Epithelial cell of esophagus (primary cell): ENCODE results near the gene SEPHS1.

Source experiments
- DNase-seq: peaks from one replicate; pipeline ENCODE4 v3.0.0; 2010; ENCODE audit warnings: low read depth
- H3K4me3 ChIP-seq: 2 replicates; pipeline ENCODE4 v1.5.1; 2011; ENCODE audit warnings: mild to moderate bottlenecking, low read length, control low read depth
- CTCF ChIP-seq: IDR thresholded peaks from 2 replicates; pipeline ENCODE4 v1.5.1; 2011; ENCODE audit warnings: low read depth, mild to moderate bottlenecking, low read length, control low read depth, inconsistent platforms; ENCODE audit not compliant: insufficient read depth; ENCODE audit errors: missing control alignments

Gene SEPHS1

GRCh38 chr10:13329565-13329964, 18.5 kb downstream of the SEPHS1 start:
- TF ChIP-seq CTCF = no peak
- H3K4me3 ChIP-seq = no peak overlapping the region
- DNase-seq = no peak

DNA sequence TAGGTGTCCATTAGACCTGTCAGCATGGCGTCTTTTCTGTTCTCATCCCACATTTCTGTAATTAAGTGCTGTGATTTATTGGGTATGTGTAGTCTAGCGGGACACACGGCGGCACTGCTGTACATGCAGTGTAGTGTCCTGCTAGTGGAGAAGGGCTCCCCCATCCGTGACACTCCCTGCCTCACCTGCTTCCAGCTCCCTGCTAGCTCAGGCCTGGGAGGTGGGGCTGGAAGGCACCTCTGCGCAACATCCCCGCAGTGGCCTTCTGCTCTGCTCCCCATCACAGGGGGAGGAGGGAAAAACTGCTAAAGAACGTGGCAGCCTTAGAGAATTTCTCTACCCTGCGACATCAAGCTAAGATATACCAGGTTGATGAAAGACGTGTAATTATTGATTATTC, 19.5 kb downstream of the SEPHS1 start:
- DNase-seq = no peak
- no peak overlapping the region for H3K4me3 ChIP-seq
- TF ChIP-seq CTCF = no peak

- no peak overlapping the region for H3K4me3 ChIP-seq
- no peak for DNase-seq
- TF ChIP-seq CTCF = no peak
These were observed 20.0 kb downstream of the SEPHS1 start for GRCh38 chr10:13328126-13328525.

DNA sequence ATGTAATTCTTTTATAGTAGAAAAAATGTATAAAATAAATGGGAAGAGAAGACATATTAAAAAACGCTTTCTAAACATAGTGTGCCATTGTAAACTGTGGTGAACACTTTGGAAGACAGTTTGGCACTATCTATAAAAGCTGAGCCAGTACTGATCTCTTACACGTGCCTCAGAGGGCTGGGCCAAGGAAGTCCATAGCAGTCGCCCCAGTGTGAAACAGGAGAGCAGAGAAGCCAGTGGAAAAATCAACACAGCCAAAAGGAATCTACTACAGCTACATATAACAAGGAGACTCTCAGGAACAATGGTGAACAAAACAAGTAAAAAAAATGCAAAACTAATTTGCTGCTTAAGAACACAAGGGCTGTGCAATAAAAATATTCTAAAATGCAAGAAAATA, 20.6 kb downstream of the SEPHS1 start:
- no peak for DNase-seq
- no peak overlapping the region for H3K4me3 ChIP-seq
- TF ChIP-seq CTCF = no peak

- H3K4me3 ChIP-seq = no peak overlapping the region
- no peak for DNase-seq
- no peak for TF ChIP-seq CTCF
These were observed 25.4 kb downstream of the SEPHS1 start for GRCh38 chr10:13322615-13323148.

- no peak for TF ChIP-seq CTCF
- DNase-seq = no peak
- no peak overlapping the region for H3K4me3 ChIP-seq
These were observed 26.5 kb downstream of the SEPHS1 start for GRCh38 chr10:13321576-13321975.

DNA sequence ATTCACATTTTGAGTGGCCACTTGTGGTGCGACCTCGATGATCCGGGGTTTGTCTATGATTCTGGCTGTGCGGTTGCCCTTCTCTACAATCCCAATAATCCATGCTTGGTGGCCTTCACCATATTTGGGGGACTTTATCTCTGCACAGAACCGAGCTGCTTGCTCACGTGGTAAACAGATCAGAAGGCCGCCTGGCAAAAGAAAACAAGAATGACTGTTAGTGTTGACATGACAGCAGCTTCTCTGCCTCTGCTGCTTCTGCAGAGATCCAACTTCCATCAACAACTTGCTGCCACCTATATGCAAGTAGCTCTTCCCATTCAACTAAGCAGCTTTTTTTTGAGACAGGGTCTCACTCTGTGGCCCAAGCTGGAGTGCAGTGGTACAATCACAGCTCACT, 28.9 kb downstream of the SEPHS1 start:
- no peak for TF ChIP-seq CTCF
- H3K4me3 ChIP-seq = no peak overlapping the region
- no peak for DNase-seq
